ENCODE results near the gene BCORL1.

DNA sequence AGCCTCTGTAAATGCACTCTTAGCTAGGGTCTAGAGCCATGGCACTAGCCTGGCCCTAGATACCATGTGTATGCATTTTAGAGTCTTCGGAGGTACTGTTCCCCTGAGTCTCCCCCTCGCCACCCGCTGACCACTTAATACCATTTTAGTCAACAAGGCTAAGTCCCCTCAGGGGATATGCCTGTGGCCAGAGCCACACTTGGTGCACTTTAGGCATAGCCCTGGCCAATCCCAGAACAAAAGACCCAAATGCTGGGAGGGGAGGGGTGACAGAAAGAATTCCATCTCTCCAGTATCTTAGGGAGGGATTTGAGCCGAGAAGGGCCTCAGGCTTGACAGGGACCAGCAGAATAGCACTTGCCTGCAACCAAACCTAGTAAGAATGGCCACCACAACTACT, 28.6 kb upstream of the BCORL1 start:
- TF ChIP-seq CTCF (IDR thresholded peaks at IDR 0.05) (no peak), POLR2A (IDR thresholded peaks at IDR 0.05) (no peak)
